Skeletal muscle satellite cell (primary cell): ENCODE measurements around the gene SLC18B1.
"Not testable (repeated sequence)": the region's sequence is repeated elsewhere in the genome, so short reads cannot be mapped to it uniquely, and the experiment has no call there.

ENCODE experiments used
- H3K27me3 ChIP-seq: 2 replicates; pipeline ENCODE4 v1.7.0; 2013; ENCODE audit warnings: low read length; ENCODE audit not compliant: control insufficient read depth, insufficient read depth
- H3K36me3 ChIP-seq: 2 replicates; pipeline ENCODE4 v1.7.0; 2013; ENCODE audit warnings: mild to moderate bottlenecking, control low read depth, low read length; ENCODE audit not compliant: insufficient read depth
- H3K4me1 ChIP-seq: 2 replicates; pipeline ENCODE4 v1.7.0; 2013; ENCODE audit warnings: low read length; ENCODE audit not compliant: control insufficient read depth, insufficient read depth
- H3K4me2 ChIP-seq: 2 replicates; pipeline ENCODE4 v1.7.0; 2013; ENCODE audit warnings: mild to moderate bottlenecking, low read length
- H3K4me3 ChIP-seq: 2 replicates; pipeline ENCODE4 v1.7.0; 2013; ENCODE audit warnings: low read length
- H3K9ac ChIP-seq: 2 replicates; pipeline ENCODE4 v1.7.0; 2013; ENCODE audit warnings: mild to moderate bottlenecking, low read depth, low read length, moderate library complexity
- H3K9me3 ChIP-seq: replicated peaks from 2 replicates; pipeline ENCODE4 v1.7.0; 2013; ENCODE audit warnings: mild to moderate bottlenecking, control low read depth, low read length

SLC18B1 gene

GRCh38 chr6:132792510-132792909 is 5.9 kb downstream of the SLC18B1 start:
- no peaks in the 10 kb centered on the region for H3K36me3 ChIP-seq
- H3K9ac ChIP-seq: no peak overlapping the region
- H3K4me1 ChIP-seq: no peaks in the 10 kb centered on the region
- H3K4me2 ChIP-seq: no peak overlapping the region
- no peaks in the 10 kb centered on the region for H3K9me3 ChIP-seq
- H3K4me3 ChIP-seq: no peak overlapping the region
- H3K27me3 ChIP-seq: no peaks in the 10 kb centered on the region

- H3K4me1 ChIP-seq: no peaks in the 10 kb centered on the region
- no peak overlapping the region for H3K9ac ChIP-seq
- H3K36me3 ChIP-seq: no peaks in the 10 kb centered on the region
- no peak overlapping the region for H3K4me3 ChIP-seq
- H3K4me2 ChIP-seq: no peak overlapping the region
- no peaks in the 10 kb centered on the region for H3K9me3 ChIP-seq
- no peaks in the 10 kb centered on the region for H3K27me3 ChIP-seq
Observed at GRCh38 chr6:132790450-132790849, 8.0 kb downstream of the SLC18B1 start.

DNA sequence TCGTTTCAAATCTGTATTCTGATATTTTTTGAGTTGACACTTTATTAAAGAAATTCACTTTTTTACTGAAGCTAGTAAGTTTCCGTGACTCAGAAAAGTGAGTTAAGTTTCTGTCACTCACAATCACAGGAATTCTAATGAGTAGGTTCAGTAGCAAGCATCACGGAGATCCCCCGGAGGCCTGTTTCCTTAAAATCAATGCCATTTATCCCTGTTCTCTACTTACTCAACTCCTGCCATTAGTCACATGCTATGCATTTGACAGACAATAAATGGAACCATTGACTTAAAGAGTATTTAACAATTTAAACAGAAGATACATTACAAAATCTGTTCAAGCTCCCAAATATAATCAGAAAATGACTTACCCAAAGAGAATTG is 9.1 kb downstream of the SLC18B1 start:
- no peaks in the 10 kb centered on the region for H3K4me1 ChIP-seq
- H3K9me3 ChIP-seq: no peaks in the 10 kb centered on the region
- no peaks in the 10 kb centered on the region for H3K36me3 ChIP-seq
- no peaks in the 10 kb centered on the region for H3K27me3 ChIP-seq
- H3K4me2 ChIP-seq: no peak overlapping the region
- H3K4me3 ChIP-seq: no peak overlapping the region
- H3K9ac ChIP-seq: no peak overlapping the region

DNA sequence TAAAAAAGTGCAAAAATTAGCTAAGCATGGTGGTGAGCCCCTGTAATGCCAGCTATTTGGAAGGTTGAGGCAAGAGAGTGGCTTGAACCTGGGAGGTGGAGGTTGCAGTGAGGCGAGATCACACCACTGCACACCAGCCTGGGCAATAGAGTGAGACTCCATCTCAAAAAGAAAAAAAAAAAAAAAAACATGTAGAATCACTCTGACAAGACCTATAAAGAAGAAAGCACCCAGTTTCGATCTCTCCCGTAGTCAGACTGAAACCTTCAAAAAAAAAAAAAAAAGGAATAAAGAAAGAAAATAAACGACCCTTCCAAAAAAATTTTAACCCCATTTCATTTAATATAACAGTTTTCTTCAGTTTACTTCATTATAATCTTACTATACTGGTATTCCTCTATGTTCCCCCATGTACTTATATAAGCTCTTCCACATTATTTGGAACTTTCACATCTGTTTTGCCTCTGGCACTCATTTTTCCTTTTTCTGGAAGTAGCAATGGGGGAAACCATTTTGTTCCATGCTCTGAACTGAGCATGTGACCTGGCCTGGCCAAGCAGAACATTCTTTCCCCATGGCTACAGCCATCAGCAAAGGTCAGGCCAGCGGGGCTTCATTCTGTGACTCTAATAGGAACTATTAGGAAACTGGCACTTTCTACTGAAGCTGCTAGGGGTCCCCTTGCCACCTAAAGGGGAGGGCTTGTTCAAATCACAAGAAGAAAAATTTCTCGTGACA is 9.6 kb downstream of the SLC18B1 start:
- Histone ChIP-seq H3K27me3 (no peaks in the 10 kb centered on the region), H3K36me3 (no peaks in the 10 kb centered on the region), H3K9ac (no peak overlapping the region), H3K9me3 (no peaks in the 10 kb centered on the region), H3K4me2 (no peak overlapping the region), H3K4me3 (no peak overlapping the region), H3K4me1 (no peaks in the 10 kb centered on the region)

DNA sequence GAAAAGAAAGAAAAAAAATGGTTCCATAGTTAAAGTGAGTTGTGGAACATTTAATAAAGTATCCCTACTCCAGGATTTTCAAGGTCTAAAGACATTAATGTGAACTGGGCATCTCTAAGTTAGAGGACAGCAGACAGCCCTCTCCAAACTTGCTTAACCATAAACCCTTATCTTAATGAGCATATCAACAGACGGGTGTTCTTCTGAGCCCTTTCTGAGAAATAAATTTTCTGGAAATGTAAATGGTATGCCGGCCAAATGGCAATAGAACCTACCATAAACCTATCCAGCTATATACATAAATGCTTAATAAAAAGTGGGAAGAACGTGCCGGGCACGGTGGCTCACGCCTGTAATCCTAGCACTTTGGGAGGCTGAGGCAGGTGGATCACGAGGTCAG is 12.5 kb downstream of the SLC18B1 start:
- Histone ChIP-seq H3K4me2 (no peak overlapping the region), H3K4me3 (no peak overlapping the region), H3K4me1 (no peaks in the 10 kb centered on the region), H3K27me3 (no peaks in the 10 kb centered on the region), H3K9me3 (no peaks in the 10 kb centered on the region), H3K9ac (no peak overlapping the region), H3K36me3 (no peaks in the 10 kb centered on the region)

- Histone ChIP-seq H3K36me3 (no peaks in the 10 kb centered on the region), H3K4me1 (no peaks in the 10 kb centered on the region), H3K9ac (no peak overlapping the region), H3K9me3 (no peaks in the 10 kb centered on the region), H3K4me3 (no peak overlapping the region), H3K27me3 (no peaks in the 10 kb centered on the region), H3K4me2 (no peak overlapping the region)
Observed at GRCh38 chr6:132780770-132781371, 17.6 kb downstream of the SLC18B1 start.

GRCh38 chr6:132777881-132778280 is 20.6 kb downstream of the SLC18B1 start:
- not testable (repeated sequence) for H3K4me1 ChIP-seq

GRCh38 chr6:132768051-132768517 is 30.4 kb downstream of the SLC18B1 start:
- Histone ChIP-seq H3K27me3 (no peaks in the 10 kb centered on the region), H3K4me2 (no peak overlapping the region), H3K9ac (no peak overlapping the region), H3K4me3 (no peak overlapping the region), H3K9me3 (no peaks in the 10 kb centered on the region), H3K36me3 (no peaks in the 10 kb centered on the region), H3K4me1 (peaks cover 8% of the 10 kb centered on the region)

More at GRCh38 chr6:132777881-132778280, 20.6 kb downstream of the SLC18B1 start:
- H3K27me3 ChIP-seq, H3K9ac ChIP-seq, H3K9me3 ChIP-seq, H3K4me2 ChIP-seq, H3K4me3 ChIP-seq, H3K36me3 ChIP-seq: not testable (repeated sequence)

DNA sequence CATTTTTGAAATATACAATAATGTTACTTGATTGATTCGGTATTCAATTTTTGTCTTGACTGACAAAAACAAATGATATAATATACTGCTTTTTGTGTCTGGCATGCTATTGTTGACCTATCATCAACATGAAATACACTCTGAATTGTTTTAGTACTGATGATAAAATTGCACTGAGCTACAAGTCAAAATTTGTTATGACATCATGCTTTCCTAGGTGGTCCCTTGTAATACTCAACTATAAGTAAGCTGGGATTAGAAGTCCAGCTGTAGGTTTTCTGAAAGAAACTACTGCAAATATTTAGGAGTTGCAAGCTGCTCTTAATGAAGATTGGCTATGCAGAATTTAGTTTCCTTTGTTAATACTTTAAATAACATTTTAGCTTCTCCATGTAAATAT is 32.9 kb downstream of the SLC18B1 start:
- H3K4me2 ChIP-seq: no peak overlapping the region
- no peak overlapping the region for H3K4me3 ChIP-seq
- no peaks in the 10 kb centered on the region for H3K9me3 ChIP-seq
- H3K9ac ChIP-seq: no peak overlapping the region
- H3K36me3 ChIP-seq: no peaks in the 10 kb centered on the region
- H3K27me3 ChIP-seq: no peaks in the 10 kb centered on the region
- H3K4me1 ChIP-seq: peaks cover 8% of the 10 kb centered on the region

DNA sequence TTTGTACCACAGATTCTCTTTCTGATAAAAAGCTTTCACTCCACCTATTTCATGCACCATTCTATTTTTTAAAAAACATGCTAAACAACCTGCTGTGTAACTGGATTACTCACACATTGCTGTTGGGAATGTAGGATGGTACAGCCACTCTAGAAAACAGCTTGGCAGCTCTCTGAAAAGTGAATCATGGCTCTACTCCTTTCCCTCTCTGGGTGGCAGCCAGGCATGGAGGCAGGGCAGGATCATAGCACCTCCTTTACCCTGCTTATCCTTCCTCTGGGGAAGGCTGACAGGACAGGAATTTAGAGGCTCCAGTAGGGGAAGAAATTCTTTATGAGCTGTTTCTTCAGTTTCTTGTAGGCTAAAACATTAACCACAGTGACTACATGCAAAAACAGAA is 34.1 kb downstream of the SLC18B1 start:
- Histone ChIP-seq H3K27me3 (no peaks in the 10 kb centered on the region), H3K4me2 (no peak overlapping the region), H3K36me3 (no peaks in the 10 kb centered on the region), H3K4me3 (no peak overlapping the region), H3K9ac (no peak overlapping the region), H3K4me1 (peaks cover 8% of the 10 kb centered on the region), H3K9me3 (no peaks in the 10 kb centered on the region)

GRCh38 chr6:132763269-132763668 is 35.2 kb downstream of the SLC18B1 start:
- H3K9me3 ChIP-seq: no peaks in the 10 kb centered on the region
- no peak overlapping the region for H3K4me2 ChIP-seq
- H3K9ac ChIP-seq: no peak overlapping the region
- H3K27me3 ChIP-seq: no peaks in the 10 kb centered on the region
- H3K36me3 ChIP-seq: no peaks in the 10 kb centered on the region
- H3K4me3 ChIP-seq: no peak overlapping the region
- peaks cover 8% of the 10 kb centered on the region for H3K4me1 ChIP-seq

- H3K27me3 ChIP-seq: no peaks in the 10 kb centered on the region
- H3K4me3 ChIP-seq: no peak overlapping the region
- H3K4me1 ChIP-seq: peaks cover 8% of the 10 kb centered on the region
Observed at GRCh38 chr6:132760256-132760655, 38.2 kb downstream of the SLC18B1 start.

More at GRCh38 chr6:132760256-132760655, 38.2 kb downstream of the SLC18B1 start:
- no peaks in the 10 kb centered on the region for H3K36me3 ChIP-seq
- no peak overlapping the region for H3K9ac ChIP-seq
- no peaks in the 10 kb centered on the region for H3K9me3 ChIP-seq
- no peak overlapping the region for H3K4me2 ChIP-seq
